ENCODE measurements around the gene RPS25. TPM values are rescaled to one million over a fixed set of nuclear protein-coding genes. Genes with fewer than 3 reads are reported as not detected.
"Not testable (repeated sequence)": the region's sequence is repeated elsewhere in the genome, so short reads cannot be mapped to it uniquely, and the experiment has no call there.

RPS25 gene
- total and polyA plus RNA-seq, 4 donors: 228 to 499 (median 385) TPM

DNA sequence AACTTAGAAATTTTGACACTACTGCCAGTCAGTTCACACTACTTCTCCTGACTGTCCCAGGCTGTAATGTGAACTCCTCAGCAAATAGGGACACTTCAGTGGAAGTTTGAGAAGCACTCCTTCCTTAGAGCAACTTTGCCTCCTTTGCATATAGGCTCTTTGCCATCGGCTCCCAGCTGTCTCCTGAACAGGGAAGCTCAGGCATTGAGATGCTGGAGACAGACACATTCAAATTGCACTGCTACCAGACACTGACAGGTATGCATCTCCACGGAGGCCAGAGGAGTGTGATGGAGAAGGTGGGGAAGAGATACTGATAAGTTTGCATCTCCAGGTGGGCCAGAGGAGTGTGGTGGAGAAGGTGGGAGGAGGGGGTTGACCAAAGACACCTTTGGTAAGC lies 1.9 kb upstream of the RPS25 start (continued):
- TF ChIP-seq, protein P1, sequence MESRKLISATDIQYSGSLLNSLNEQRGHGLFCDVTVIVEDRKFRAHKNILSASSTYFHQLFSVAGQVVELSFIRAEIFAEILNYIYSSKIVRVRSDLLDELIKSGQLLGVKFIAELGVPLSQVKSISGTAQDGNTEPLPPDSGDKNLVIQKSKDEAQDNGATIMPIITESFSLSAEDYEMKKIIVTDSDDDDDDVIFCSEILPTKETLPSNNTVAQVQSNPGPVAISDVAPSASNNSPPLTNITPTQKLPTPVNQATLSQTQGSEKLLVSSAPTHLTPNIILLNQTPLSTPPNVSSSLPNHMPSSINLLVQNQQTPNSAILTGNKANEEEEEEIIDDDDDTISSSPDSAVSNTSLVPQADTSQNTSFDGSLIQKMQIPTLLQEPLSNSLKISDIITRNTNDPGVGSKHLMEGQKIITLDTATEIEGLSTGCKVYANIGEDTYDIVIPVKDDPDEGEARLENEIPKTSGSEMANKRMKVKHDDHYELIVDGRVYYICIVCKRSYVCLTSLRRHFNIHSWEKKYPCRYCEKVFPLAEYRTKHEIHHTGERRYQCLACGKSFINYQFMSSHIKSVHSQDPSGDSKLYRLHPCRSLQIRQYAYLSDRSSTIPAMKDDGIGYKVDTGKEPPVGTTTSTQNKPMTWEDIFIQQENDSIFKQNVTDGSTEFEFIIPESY (IDR thresholded peaks at IDR 0.05): no peak
- TF ChIP-seq HNF4A (conservative IDR thresholded peaks at IDR 0.05): no peak

- not testable (repeated sequence) for DNase-seq (ENCODE audit: low spot score); H3K9me3 ChIP-seq (ENCODE audit: control insufficient read depth in 4 of 4, low read length in 3 of 4); H3K27me3 ChIP-seq (ENCODE audit: control insufficient read depth in 4 of 4, insufficient read depth in 4 of 4, low read length in 3 of 4)
- H3K27ac ChIP-seq (ENCODE audit: low read depth in 1 of 2, low read length in 2 of 2): peak overlapping the region; percentile 98 to 99
- H3K9ac ChIP-seq (ENCODE audit: low read depth in 1 of 2, low read length in 2 of 2): peak overlapping the region; percentile 98 to 100
- 3% methylated on average over 10 of the region's 10 CpGs for WGBS
- peaks cover 8 to 39% (median 33%) of the 10 kb centered on the region in 4 donors for H3K4me1 ChIP-seq (ENCODE audit: control insufficient read depth in 4 of 4, insufficient read depth in 4 of 4, low read length in 3 of 4)
- H3K36me3 ChIP-seq (ENCODE audit: control insufficient read depth in 4 of 4, insufficient read depth in 3 of 4, low read depth in 1 of 4, low read length in 3 of 4): peaks cover 4 to 33% (median 25%) of the 10 kb centered on the region in 4 donors
- H3K4me3 ChIP-seq (ENCODE audit: low read depth in 1 of 3, low read length in 3 of 3): peak overlapping the region; percentile 73 to 98 (median 92)
These were observed 766 bp downstream of the RPS25 start for GRCh38 chr11:119017377-119017776.

DNA sequence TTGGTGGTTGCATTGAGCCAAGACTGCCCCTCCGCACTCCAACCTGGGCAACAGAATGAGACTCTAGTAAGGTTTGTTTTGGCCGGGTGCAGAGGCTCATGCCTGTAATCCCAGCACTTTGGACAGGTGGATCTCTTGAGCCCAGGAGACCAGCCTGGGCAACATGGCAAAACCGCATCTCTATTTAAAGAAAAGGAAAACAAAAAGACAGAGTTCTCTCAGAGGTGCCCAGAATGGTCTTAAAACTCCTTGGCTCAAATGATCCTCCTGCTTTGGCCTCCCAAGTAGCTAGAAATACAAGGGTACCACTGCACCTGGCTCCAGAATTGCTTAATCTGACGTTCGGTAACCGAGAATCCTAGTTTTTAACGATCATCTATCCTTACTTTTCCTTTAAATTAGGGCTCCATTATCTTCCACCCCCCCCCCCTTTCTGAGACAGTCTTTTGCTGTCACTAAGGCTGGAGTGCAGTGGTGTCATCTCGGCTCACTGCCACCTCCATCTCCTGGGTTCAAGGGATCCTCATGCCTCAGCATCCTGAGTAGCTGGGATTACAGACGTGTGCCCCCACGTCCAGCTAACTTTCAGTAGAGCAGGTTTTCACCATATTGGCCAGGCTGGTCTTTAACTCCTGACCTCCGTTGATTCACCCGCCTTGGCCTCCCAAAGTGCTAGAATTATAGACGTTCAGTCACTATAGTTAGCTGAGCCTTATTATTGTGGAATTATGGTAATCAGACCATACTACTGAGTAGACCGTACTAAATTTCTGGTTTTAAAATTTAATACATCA lies 1.7 kb downstream of the RPS25 start:
- 76% methylated on average over 14 of the region's 14 CpGs for WGBS
- H3K27ac ChIP-seq (ENCODE audit: low read depth in 1 of 2, low read length in 2 of 2): no peak overlapping the region
- no peaks in the 10 kb centered on the region for H3K27me3 ChIP-seq (ENCODE audit: control insufficient read depth in 4 of 4, insufficient read depth in 4 of 4, low read length in 3 of 4)
- peak overlapping the region in 1 of 2 donors; percentile 98 for H3K9ac ChIP-seq (ENCODE audit: low read depth in 1 of 2, low read length in 2 of 2)
- no peak overlapping the region for H3K4me3 ChIP-seq (ENCODE audit: low read depth in 1 of 3, low read length in 3 of 3)
- TF ChIP-seq EGR1 (IDR thresholded peaks at IDR 0.05; ENCODE audit: low read depth in 2 of 2) (no peak), RXRA (IDR thresholded peaks at IDR 0.05) (no peak), FOXA2 (IDR thresholded peaks at IDR 0.05) (no peak), RAD21 (IDR thresholded peaks at IDR 0.05) (no peak), TAF1 (conservative IDR thresholded peaks at IDR 0.05) (no peak), YY1 (IDR thresholded peaks at IDR 0.05) (no peak), NR2F2 (IDR thresholded peaks at IDR 0.05) (no peak), MAX (IDR thresholded peaks at IDR 0.05) (no peak), GABPA (IDR thresholded peaks at IDR 0.05 in 1 of 2, conservative IDR thresholded peaks at IDR 0.05 in 1 of 2) (no peak), HNF4G (IDR thresholded peaks at IDR 0.05) (no peak), FOXA1 (IDR thresholded peaks at IDR 0.05) (no peak), HNF4A (conservative IDR thresholded peaks at IDR 0.05) (no peak), SP1 (IDR thresholded peaks at IDR 0.05) (no peak), CTCF (IDR thresholded peaks at IDR 0.05; ENCODE audit: low read depth, low read length, missing input control) (no peak), JUND (IDR thresholded peaks at IDR 0.05) (no peak), ATF3 (IDR thresholded peaks at IDR 0.05) (no peak)
- TF ChIP-seq, protein P1 (IDR thresholded peaks at IDR 0.05): no peak
- TF ChIP-seq, protein P2, sequence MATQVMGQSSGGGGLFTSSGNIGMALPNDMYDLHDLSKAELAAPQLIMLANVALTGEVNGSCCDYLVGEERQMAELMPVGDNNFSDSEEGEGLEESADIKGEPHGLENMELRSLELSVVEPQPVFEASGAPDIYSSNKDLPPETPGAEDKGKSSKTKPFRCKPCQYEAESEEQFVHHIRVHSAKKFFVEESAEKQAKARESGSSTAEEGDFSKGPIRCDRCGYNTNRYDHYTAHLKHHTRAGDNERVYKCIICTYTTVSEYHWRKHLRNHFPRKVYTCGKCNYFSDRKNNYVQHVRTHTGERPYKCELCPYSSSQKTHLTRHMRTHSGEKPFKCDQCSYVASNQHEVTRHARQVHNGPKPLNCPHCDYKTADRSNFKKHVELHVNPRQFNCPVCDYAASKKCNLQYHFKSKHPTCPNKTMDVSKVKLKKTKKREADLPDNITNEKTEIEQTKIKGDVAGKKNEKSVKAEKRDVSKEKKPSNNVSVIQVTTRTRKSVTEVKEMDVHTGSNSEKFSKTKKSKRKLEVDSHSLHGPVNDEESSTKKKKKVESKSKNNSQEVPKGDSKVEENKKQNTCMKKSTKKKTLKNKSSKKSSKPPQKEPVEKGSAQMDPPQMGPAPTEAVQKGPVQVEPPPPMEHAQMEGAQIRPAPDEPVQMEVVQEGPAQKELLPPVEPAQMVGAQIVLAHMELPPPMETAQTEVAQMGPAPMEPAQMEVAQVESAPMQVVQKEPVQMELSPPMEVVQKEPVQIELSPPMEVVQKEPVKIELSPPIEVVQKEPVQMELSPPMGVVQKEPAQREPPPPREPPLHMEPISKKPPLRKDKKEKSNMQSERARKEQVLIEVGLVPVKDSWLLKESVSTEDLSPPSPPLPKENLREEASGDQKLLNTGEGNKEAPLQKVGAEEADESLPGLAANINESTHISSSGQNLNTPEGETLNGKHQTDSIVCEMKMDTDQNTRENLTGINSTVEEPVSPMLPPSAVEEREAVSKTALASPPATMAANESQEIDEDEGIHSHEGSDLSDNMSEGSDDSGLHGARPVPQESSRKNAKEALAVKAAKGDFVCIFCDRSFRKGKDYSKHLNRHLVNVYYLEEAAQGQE (IDR thresholded peaks at IDR 0.05): no peak
- H3K36me3 ChIP-seq (ENCODE audit: control insufficient read depth in 4 of 4, insufficient read depth in 3 of 4, low read depth in 1 of 4, low read length in 3 of 4): peaks cover 4 to 39% (median 29%) of the 10 kb centered on the region in 4 donors
- no peak for DNase-seq (ENCODE audit: low spot score)
- H3K4me1 ChIP-seq (ENCODE audit: control insufficient read depth in 4 of 4, insufficient read depth in 4 of 4, low read length in 3 of 4): peaks cover 3 to 30% (median 24%) of the 10 kb centered on the region in 4 donors
- no peaks in the 10 kb centered on the region for H3K9me3 ChIP-seq (ENCODE audit: control insufficient read depth in 4 of 4, low read length in 3 of 4)
